Stimulated activated CD8-positive, alpha-beta memory T cell treated with anti-CD3 and anti-CD28 coated beads, Interleukin-12 subunit alpha, Interleukin-12 subunit beta, amount 100 ng/mL, for 1 hour (primary cell): Measurements from ENCODE around the gene KIF6.
"Not testable (repeated sequence)": the region's sequence is repeated elsewhere in the genome, so short reads cannot be mapped to it uniquely, and the experiment has no call there.

Source experiments
- DNase-seq: peaks from one replicate; pipeline ENCODE4 v3.0.0-alpha.2; 2020; ENCODE audit warnings: low read depth

The KIF6 gene

DNA sequence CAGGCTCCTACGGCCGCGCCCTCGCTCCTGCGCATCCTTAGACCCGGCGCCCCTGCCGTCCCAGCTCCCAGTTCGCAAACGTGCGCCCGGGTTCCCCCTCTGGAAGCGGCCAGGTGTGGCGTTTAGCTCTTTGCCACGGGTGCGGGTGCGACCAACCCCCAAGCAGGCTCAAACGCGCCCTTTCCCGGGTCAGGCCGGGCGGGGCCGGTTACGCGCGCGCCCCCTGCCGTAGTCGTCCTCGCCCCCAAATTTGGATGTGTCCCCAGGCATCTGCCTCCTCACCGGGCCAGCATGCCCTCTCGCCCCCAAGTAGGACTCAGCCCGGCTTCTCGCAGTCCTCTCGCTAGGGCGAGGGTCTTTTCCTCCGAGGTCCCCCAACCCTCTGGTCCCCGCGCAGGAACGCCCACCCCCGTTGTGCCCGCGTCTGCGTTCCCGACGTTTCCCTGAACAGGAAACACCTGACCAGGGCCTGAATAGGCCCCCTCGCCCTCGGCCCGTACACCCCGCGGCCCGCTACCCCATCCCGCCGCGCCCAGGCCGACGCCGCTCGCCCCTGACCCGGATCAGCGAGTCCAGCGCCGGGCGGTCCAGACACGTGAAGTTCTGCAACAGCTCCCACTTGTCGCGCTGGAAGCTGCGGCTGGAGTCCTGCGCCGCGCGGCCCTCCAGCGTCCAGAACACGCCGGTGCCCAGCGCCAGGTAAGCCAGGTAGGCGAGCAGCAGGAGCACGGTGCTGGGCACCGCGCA lies 411.5 kb downstream of the KIF6 start:
- no peak for DNase-seq

DNA sequence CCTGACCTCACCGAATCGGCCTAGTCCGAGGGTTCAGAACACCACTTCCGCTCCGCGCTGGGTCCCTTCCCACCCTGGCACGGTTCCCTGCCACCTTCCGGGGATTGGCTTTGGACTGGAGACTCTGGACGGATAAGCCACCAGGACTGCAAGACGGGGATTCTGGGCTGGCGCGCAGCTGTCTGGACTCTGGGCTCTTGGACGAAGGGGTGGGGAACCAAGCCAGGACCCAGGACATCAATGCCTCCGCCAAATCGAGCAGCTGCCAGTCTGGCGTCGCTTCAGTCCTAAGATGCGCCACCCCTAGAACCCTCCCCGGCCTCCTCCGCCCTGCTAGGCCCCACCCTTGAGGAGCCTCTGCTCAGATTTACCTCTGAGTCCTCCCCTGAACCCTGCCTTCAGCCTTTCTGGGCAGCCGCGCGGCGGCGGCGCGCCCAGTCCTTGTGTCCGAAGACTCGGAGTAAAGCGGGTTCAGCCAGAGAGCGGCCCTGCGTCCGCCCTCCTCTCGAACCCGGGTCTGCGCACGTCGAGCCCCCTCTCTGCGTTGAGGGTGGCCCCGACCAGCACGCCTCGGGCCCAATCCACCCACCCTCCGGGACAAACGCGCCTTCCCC lies 412.2 kb downstream of the KIF6 start:
- no peak for DNase-seq

DNA sequence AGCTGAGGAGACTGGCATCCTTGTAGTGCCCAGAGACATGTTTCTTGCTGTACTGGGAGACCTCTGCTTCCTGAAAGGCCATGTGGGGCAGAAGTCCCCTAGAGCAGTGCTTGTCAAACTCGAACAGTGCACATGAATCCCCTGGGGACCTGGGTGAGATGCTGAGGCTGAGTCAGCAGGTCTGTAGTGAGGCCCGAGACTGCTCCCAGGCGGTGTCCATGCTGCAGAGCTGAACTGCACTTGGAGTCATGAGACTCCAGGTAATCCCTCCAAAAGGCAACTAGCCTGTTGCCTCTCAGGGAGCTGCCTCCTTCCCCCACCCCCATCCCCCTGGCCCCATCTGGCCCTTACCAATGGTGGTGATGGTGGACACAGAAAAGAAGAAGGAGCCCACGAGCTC lies 414.7 kb downstream of the KIF6 start:
- no peak for DNase-seq

DNA sequence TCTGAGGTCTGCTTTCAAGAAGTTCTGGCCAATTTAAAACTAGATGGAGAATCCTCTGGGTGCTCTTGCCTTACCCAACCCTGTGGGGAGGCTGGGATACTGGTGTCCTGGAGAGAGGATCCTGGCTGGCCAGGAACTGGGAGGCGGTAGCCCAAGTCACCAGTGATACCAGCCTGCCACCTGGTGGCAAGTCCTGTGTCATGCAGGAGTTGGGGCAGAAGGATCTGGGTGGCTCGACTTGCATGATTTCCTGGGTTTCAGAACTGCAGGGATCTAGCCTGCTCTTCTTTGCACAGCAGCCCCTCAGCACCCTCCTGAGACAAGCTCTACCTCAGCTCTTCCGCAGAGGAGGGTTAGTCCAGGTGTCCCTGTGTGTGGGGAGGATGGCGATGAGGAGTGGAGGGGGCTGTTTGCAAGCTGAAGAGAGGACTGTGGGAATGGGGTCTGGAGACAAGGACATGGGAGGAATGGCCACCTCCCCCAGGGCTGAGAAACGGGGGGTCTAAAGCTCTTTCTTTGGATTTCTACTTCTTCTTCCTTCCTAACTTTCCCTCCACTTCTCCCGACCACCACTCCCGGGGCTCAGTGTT lies 415.2 kb downstream of the KIF6 start:
- peak; percentile 19 for DNase-seq

DNA sequence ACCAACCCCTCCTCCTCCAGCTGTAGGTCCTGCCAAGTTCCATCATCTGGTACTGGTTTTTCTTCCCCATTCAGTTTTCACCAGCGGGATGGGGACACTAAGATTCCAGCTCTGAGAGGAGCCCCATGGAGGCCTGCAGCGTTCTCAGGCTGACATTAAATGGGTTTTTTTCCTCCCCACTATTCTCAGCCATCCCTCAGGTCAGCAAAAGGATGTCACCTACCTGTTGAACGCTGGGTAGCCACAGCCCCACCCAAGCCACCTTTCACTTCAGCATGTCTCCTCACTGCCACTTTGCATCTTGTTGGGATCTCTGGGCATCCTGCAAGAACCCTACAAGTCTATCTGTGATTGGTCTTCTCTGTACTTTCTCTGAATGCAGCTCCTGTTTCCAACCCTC lies 417.7 kb downstream of the KIF6 start:
- no peak for DNase-seq

DNA sequence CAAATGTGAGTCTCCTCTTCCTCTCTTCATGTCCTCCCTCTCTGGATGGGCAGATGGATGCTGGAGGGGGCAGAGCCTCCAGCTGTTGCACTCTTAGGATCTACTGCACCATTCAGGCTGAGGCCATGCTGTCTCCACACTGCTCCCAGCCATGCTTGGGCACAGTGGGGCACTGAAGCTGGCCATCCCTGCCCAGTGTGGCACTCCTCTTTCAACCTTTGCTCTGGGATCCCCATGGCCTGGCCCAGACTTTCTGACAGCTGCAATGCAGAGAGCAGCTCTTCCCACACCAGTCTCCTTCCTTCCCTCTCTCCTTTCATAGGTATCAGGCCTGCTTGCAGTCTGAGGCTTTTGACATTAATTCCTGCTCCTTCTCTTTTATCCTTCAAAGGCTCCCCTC lies 420.3 kb downstream of the KIF6 start:
- no peak for DNase-seq

DNA sequence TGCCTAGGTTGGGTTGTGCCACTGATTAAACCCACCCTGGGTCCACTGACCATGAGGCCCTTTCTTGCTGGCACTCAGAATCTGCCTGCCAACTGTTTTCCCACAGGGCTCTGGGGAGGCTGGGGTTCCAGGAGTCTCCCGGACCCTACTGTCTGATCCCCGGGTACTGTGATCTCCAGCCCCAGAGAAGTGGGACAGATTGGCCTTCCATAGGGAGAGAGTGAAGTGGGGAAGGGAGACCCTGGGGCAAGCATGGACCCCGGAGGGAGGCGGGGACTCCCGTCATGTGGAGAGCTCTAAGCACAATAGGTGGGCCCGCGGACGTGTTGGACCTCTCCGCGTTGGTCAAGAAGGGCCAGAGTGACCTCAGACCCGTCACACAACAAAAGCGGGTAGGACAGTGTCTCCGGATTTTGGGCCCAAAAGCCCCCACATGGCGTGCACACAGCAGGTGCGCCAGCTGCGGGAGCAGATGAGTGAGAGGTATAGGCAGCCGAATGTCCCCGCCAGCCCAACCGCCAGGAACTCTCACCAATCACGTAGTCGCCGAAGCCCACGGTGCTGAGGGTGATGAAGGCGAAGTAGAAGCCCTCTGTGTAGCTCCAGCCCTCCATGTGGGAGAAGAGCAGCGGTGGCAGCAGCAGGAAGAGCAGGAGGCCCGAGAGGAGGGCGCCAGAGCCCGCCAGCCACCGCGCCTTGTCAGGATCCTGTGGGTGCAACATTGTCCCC lies 421.6 kb downstream of the KIF6 start:
- no peak for DNase-seq

DNA sequence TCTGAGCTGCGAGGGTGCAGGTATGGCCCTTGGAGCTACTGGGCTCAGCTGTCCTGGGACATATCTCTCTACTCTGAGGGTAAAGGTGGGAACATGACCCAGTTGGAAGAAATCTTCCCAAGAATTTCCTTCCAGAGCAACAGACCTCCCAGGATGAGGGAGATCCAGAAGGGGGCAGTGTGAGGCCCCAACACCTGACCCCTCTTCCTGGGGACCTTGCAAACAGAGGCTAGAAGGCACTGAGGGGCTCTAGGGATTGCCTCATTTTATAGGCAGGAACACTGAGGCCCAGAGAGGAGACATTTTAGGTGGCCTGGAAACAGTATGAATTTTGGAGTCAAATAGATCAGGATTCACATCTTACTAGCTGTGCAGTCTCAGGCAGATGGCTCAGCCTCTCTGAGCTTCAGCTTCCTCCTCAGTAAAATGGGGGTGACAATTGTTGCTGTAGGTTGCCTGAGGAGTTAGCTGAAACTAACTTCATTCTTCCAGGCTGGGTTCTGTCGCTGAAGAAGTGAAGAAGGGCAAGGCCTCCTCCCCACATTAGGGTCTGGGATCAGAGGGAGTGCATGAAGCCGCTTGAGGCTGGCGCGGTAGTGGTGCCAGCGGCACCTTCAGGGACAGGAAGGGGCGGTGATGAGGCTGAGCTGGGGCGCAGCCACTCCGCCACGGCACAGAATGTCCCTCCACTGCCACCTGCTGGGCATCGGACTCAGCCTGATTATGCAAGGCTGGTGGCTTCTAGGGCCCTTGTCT lies 422.4 kb downstream of the KIF6 start:
- peak; percentile 76 for DNase-seq

DNA sequence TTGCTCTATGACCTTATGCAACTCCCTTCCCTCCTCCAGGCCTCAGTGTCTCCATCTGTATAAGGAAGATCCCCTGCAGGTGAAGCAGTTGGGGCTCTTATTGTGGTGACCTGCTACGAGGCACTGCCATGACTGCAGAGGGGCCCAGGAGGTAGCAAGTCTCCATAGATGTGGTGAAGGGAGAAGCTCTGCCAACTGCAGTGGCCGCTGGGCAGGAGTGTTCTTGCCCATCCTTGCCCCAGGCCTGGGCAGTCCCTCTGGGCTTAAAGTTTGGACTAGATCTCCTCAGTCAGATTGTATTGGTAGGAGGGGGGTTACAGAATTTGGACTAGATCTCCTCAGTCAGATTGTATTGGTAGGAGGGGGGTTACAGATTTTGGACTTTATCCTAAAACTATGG lies 423.2 kb downstream of the KIF6 start:
- DNase-seq: no peak

DNA sequence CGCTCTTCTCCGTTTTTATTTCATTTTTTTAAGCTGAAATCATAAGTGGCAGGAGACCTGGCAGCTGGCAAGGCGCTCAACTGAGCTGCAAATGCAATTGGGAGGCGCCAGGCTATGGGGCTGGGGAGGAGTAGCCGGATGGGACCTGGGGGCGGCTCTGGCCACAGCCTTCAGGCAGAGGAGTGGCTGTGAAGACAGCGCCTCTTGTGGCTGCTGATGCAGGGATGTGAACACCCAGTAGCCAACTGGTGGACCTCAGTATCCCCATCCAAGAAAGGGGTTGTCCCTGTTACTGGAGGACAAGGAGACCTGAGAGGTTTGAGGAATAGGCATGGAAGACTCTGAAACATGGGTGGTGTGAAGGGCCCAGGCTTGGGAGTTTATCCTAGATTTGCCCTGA lies 423.6 kb downstream of the KIF6 start:
- no peak for DNase-seq

DNA sequence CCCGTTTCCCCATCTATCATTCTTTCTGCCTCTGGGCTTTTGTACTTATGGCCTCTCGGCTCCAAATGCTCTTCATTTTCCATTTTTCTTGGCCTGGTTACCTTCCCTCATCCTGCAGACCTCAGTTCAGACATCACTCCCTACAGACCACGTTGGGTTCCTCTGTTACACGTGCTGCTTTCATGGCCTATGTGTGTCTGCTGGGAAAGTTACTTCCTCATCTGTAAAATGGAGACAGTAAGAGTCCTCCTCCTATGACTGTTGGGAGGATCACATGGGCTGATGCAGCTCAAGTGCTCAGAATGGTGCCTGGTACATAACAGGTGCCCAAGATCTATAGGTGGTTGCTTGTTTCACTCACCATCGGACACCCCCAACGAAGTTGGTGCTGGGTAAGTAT lies 424.5 kb downstream of the KIF6 start:
- no peak for DNase-seq

DNA sequence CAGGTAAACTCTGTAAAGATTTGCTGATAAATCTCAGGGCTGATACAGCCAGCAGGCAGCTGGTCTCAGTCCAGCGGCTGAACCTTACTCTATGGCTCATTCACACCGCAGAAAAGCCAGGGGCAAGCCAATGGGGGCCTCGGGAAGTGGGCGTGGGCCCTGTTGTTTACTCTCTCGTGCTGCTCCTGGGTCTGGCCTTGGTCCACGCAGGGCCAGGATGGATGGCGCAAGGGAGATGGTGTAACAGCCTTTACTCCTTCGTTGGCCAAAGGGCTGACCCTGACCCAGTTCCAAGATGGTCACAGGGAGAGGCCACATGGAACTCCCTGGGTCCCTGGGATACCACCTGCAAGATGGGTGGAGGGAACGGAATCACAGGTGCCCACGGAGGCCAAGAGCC lies 427.1 kb downstream of the KIF6 start:
- no peak for DNase-seq

DNA sequence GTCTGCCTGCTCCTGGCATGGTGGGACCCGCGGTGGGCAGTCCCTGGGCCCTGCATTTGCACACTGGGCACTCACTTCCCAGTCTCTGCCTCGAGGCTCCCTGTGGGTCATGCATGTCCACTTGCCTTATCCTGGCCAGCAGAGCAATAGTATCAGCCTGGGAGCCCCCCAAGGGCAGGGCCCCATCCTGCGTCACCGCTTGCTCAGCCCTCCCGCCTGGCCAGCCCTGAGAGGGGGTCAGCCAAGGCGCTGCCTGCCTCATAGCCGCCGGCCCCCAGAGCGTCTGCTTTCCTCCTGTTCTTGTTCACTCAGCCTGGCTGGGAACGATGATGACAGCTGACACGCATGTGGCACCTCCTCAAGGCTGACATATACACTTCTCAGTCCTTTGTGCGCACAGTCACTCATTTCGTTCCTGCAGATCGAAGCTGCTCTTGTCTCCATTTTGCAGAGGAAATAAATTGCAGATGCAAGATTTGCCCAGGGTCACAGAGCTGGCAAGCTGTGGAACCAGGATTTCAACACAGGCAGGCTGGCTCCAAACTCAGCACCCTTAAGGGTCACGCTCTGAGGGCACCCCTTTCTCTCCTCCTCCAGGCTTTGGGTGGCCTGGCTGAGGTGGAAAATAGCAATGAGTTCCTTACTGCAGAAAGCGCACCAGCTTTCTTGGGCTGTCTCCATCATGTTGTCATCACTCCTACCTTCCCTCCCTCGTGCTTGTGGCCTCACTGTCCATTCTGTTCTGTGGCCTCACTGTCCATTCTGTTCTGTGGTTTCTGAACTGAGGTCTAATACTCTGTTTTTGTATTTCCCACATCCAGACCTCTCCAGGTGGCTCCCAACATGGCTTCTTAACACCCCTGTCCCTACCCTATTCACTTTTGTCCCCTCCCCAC lies 428.2 kb downstream of the KIF6 start:
- no peak for DNase-seq

DNA sequence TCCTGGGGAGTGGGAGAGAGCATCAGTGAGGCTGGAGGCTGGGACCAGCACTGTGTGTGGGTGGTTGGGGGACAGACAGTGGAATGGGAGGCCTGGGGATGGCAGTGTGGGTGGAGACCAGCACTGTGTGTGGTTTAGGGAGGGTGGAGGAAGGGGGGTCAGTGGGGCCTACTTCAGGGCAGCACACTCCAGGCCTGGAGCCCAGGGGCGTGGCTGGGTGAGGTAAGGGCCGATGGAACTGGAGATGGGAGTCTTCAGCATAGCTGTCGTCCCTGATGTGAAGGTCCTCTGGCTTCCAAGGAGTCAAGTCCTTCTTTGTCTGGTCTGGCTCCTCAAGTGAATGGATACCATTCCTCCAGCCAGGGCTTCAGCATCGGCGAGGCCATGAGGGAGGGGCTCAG lies 429.6 kb downstream of the KIF6 start:
- DNase-seq: no peak

DNA sequence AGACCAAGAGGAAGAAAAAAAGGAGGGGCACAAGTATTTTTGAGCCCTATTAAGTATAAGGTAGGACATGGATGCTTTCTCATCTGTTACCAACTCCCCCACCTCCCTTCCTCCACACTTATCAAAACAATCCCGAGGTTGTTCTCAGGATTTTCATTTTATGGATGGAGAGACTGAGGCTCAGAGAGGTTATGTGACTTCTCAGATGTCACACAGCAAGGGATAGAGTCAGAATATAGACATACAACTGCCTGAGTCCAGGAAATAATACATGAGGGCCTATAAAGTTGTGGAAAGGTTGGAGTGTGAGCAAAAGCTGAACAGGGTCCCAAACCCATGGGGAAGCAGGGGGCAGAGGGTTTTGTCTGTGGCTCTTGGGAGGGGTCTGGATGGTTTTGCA lies 430.3 kb downstream of the KIF6 start:
- DNase-seq: no peak

DNA sequence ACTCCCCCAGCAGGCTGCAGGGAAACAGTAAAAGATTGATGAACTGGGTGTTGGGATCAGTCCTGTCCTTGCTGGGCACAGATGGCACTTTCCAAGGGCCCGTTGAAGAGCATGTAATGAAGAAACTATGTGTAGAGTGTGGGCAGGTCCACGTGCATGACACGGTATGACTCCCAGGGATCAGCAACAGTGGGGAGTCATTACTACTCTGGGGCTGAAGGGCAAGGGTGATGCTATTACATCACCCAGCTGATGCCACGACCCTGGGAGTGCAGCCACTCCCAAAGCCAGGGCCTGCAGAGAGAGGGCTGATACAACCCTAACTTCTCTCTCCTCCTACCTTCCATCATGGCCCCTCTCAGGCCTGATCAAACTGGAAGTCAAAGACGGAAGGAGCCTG lies 431.1 kb downstream of the KIF6 start:
- DNase-seq: no peak

DNA sequence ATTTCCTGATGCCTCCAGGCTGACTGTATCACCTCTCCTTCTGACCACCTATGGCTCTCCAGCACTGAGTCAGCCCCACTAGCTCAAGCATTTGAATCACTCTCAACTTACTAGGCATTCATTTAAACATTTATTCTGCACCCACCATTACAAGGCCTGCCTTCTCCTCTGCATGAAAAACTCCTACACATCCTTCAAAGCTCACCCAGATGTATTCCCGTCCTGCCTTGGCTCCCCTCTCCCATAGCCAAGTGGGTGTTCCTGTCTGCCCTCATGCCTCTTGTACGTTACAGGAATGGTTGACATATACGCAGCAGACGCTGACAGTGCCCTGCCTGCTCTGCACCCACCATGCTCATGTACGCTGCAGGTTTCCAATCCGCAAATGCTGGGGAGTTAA lies 432.6 kb downstream of the KIF6 start:
- DNase-seq: no peak

DNA sequence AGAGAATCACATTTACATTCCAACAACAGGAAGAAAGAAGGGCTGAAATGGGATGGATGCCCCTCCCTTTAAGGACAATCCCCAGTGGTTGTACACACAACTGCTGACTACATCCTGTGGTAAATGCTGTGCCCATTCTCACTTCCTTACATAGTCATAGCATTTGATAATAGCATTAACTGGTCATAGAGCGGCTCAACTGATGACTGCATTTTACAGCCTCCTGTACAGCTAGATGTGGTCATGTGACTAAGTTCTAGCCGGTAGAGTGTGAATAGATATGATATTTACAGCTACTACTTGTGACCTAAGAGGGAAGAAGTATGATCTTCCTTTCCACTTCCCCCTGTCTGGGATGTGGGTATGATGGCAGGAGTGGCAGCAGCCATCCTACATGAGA lies 435.7 kb downstream of the KIF6 start:
- no peak for DNase-seq

DNA sequence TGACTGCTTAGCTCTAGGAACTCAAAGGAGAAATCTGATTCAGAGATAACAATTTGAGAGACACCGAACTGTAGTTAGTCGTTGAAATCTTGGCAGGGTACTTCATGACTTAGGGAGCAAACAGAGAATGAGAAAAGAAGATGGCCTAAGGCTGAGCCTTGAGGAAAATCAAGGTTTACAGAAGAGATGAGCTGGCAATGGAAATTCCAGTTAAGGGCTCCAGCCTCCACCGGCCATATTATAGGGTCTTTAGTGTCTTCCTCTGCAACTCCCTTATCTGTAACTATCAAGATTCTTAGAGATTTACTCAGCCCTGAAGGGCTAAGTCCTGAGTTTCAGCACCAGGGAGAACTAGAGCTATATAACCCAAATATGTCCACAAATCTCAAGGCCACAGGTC lies 437.6 kb downstream of the KIF6 start:
- DNase-seq: no peak

DNA sequence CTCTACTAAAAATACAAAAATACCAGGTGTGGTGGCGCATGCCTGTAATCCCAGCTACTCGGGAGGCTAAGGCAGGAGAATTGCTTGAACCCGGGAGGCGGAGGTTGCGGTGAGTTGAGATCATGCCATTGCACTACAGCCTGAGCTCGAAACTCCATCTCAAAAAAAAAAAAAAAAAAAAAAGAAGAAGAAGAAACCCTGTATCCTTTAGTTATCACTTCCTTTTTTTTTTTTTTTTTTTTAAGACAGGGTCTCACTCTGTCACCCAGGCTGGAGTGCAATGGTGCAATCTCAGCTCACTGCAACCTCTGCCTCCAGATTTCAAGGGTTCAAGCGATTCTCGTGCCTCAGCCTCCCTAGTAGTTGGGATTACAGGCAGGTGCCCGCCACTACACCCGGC lies 438.6 kb downstream of the KIF6 start:
- DNase-seq: not testable (repeated sequence)

DNA sequence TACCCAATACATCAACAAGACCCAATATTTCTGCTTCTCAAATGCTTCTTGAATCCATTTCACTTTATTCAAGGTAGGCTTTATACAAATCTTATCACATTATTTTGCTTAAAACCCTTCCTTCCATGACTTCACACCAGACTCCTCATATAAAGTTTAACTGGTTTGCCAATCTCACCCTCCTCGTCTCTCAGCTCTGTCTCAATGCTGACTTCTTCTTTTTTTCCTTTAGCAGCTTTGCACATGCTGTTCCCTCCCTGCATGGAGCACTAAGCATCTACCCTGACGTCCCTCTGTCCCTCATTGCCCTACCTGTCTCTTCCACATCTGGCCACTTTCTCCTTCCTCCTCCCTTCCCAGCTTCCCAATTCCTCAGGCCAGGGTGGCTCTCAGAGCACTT lies 442.4 kb downstream of the KIF6 start:
- no peak for DNase-seq
